ENCODE results near the gene LAMP1. TPM values are rescaled to one million over a fixed set of nuclear protein-coding genes. Genes with fewer than 3 reads are reported as not detected.

The LAMP1 gene
- total RNA-seq, 4 donors from 2014 or later: 99.7 to 168 (median 133) TPM

- H3K36me3 ChIP-seq: no peaks in the 10 kb centered on the region
- H3K4me1 ChIP-seq: peaks cover 8 to 36% (median 27%) of the 10 kb centered on the region in 4 donors
- no peak for DNase-seq (ENCODE audit: extremely low spot score)
- WGBS: 78% methylated on average over 7 of the region's 7 CpGs
- H3K27me3 ChIP-seq: peaks cover 0 to 9% (median 2%) of the 10 kb centered on the region in 4 donors
- intact Hi-C loops (cut with DNase I): loop anchor here (5.0 to 10.0 kb wide), 2 partner anchors 67 to 209 kb away; partner anchors contain the start of gene LAMP1
- TF ChIP-seq POLR2AphosphoS5 (IDR thresholded peaks at IDR 0.05): no peak
- no peak for TF ChIP-seq CTCF (IDR thresholded peaks at IDR 0.05)
- no peak for TF ChIP-seq EP300 (IDR thresholded peaks at IDR 0.05)
- no peak for TF ChIP-seq POLR2A (IDR thresholded peaks at IDR 0.05; ENCODE audit: low read depth)
- no peak overlapping the region for H3K27ac ChIP-seq (replicated peaks in 1 of 4)
- no peak overlapping the region for H3K4me3 ChIP-seq
- H3K9me3 ChIP-seq: no peaks in the 10 kb centered on the region
Measured at GRCh38 chr13:113361406-113361805, 64.4 kb downstream of the LAMP1 start.

- Histone ChIP-seq H3K27ac (replicated peaks in 1 of 4) (peak overlapping the region; percentile 79 to 84 (median 81)), H3K9me3 (no peaks in the 10 kb centered on the region), H3K4me3 (peak overlapping the region; percentile 65 to 82 (median 76)), H3K27me3 (peaks cover 0 to 9% (median 2%) of the 10 kb centered on the region in 4 donors), H3K36me3 (no peaks in the 10 kb centered on the region), H3K4me1 (peaks cover 8 to 29% (median 26%) of the 10 kb centered on the region in 4 donors)
- WGBS: 12% methylated on average over 29 of the region's 41 CpGs
- intact Hi-C loops (cut with DNase I): loop anchor here (5.0 to 10.0 kb wide), 2 partner anchors 70 to 212 kb away; partner anchors contain the start of gene LAMP1
- TF ChIP-seq EP300 (IDR thresholded peaks at IDR 0.05): no peak
- TF ChIP-seq POLR2AphosphoS5 (IDR thresholded peaks at IDR 0.05): no peak
- no peak for TF ChIP-seq CTCF (IDR thresholded peaks at IDR 0.05)
- TF ChIP-seq POLR2A (IDR thresholded peaks at IDR 0.05; ENCODE audit: low read depth): no peak
- DNase-seq (ENCODE audit: extremely low spot score): no peak
Measured at GRCh38 chr13:113364311-113364889, 67.4 kb downstream of the LAMP1 start.

GRCh38 chr13:113364901-113365582 is 68.0 kb downstream of the LAMP1 start:
- H3K36me3 ChIP-seq: no peaks in the 10 kb centered on the region
- TF ChIP-seq POLR2AphosphoS5 (IDR thresholded peaks at IDR 0.05) (no peak), POLR2A (IDR thresholded peaks at IDR 0.05; ENCODE audit: low read depth) (no peak), CTCF (IDR thresholded peaks at IDR 0.05) (no peak), EP300 (IDR thresholded peaks at IDR 0.05) (no peak)
- intact Hi-C loops (cut with DNase I): loop anchor here (5.0 to 10.0 kb wide), 2 partner anchors 70 to 213 kb away; partner anchors contain the start of gene LAMP1

GRCh38 chr13:113365583-113365970 is 68.5 kb downstream of the LAMP1 start:
- no peaks in the 10 kb centered on the region for H3K9me3 ChIP-seq
- no peak for DNase-seq (ENCODE audit: extremely low spot score)
- H3K27me3 ChIP-seq: peaks cover 0 to 9% (median 2%) of the 10 kb centered on the region in 4 donors
- intact Hi-C loops (cut with DNase I): loop anchor here (10.0 kb wide), 1 partner anchor 71 kb away; the partner anchor contains the start of gene LAMP1
- peak overlapping the region in 1 of 4 donors; percentile 84 for H3K27ac ChIP-seq (replicated peaks in 1 of 4)
- H3K4me1 ChIP-seq: peaks cover 8 to 29% (median 26%) of the 10 kb centered on the region in 4 donors
- H3K36me3 ChIP-seq: no peaks in the 10 kb centered on the region
- TF ChIP-seq CTCF (IDR thresholded peaks at IDR 0.05) (no peak), EP300 (IDR thresholded peaks at IDR 0.05) (no peak), POLR2AphosphoS5 (IDR thresholded peaks at IDR 0.05) (no peak), POLR2A (IDR thresholded peaks at IDR 0.05; ENCODE audit: low read depth) (no peak)
- H3K4me3 ChIP-seq: no peak overlapping the region
- WGBS: 96% methylated on average over 21 of the region's 22 CpGs

More at GRCh38 chr13:113364901-113365582, 68.0 kb downstream of the LAMP1 start:
- WGBS: 88% methylated on average over 31 of the region's 41 CpGs
- DNase-seq (ENCODE audit: extremely low spot score): no peak
- Histone ChIP-seq H3K27ac (replicated peaks in 1 of 4) (peak overlapping the region; percentile 79 to 84 (median 81)), H3K9me3 (no peaks in the 10 kb centered on the region), H3K4me1 (peaks cover 8 to 29% (median 26%) of the 10 kb centered on the region in 4 donors), H3K4me3 (peak overlapping the region; percentile 65 to 82 (median 76)), H3K27me3 (peaks cover 0 to 9% (median 2%) of the 10 kb centered on the region in 4 donors)
